Measurements from ENCODE around the gene DAZAP1. TPM values are rescaled to one million over a fixed set of nuclear protein-coding genes. Genes with fewer than 3 reads are reported as not detected.

Gene DAZAP1
- total RNA-seq, 4 donors from 2014 or later = 34.4 to 77.3 (median 67.7) TPM

GRCh38 chr19:1483131-1483978, 76.0 kb downstream of the DAZAP1 start:
- intact Hi-C loops (cut with DNase I) = no loop called here
- no peak overlapping the region for H3K27ac ChIP-seq
- no peak for DNase-seq
- no peaks in the 10 kb centered on the region for H3K36me3 ChIP-seq
- H3K27me3 ChIP-seq = no peaks in the 10 kb centered on the region
- H3K9me3 ChIP-seq = no peaks in the 10 kb centered on the region
- WGBS, 2 donors = 91 to 94% methylated on average over 44 to 50 of the region's 77 CpGs
- H3K4me3 ChIP-seq (replicated peaks in 1 of 3) = no peak overlapping the region
- no peak for TF ChIP-seq POLR2A (IDR thresholded peaks at IDR 0.05)
- TF ChIP-seq CTCF (IDR thresholded peaks at IDR 0.05) = no peak
- H3K4me1 ChIP-seq = peaks cover under 1 to 3% of the 10 kb centered on the region in 2 donors

- 94 to 95% methylated on average over 9 of the region's 23 CpGs for WGBS, 2 donors
- Histone ChIP-seq H3K36me3 (no peaks in the 10 kb centered on the region), H3K27ac (no peak overlapping the region), H3K4me1 (peaks cover 0 to 3% of the 10 kb centered on the region in 2 donors), H3K4me3 (replicated peaks in 1 of 3) (no peak overlapping the region), H3K27me3 (no peaks in the 10 kb centered on the region), H3K9me3 (no peaks in the 10 kb centered on the region)
- intact Hi-C loops (cut with DNase I) = no loop called here
- DNase-seq = no peak
- TF ChIP-seq CTCF (IDR thresholded peaks at IDR 0.05) (no peak), POLR2A (IDR thresholded peaks at IDR 0.05) (no peak)
Observed at GRCh38 chr19:1483979-1484428, 76.6 kb downstream of the DAZAP1 start.

Other genes starting within 250 kb of the DAZAP1 start
- 10 to 100 TPM; 22.8 to 69.0 (median 25.5) TPM for gene SBNO2, start 233.3 kb upstream of the DAZAP1 start, total RNA-seq
- gene STK11, start 201.8 kb upstream of the DAZAP1 start, total RNA-seq = 10 to 100 TPM; 60.2 to 83.4 (median 71.1) TPM
- 1 to 10 TPM in 3 of 4 donors, under 1 TPM in 1; 0.73 to 3.2 (median 1.5) TPM for gene CBARP, start 169.6 kb upstream of the DAZAP1 start, total RNA-seq
- 100 to 1,000 TPM in 1 of 4 donors, 10 to 100 TPM in 3; 39.2 to 182 (median 83.0) TPM for gene ATP5F1D, start 165.8 kb upstream of the DAZAP1 start, total RNA-seq
- 10 to 100 TPM; 16.2 to 89.2 (median 17.9) TPM for gene MIDN, start 159.0 kb upstream of the DAZAP1 start, total RNA-seq
- gene CIRBP, start 138.3 kb upstream of the DAZAP1 start, total RNA-seq = 1,000 to 10,000 TPM in 2 of 4 donors, 100 to 1,000 TPM in 2; 679 to 1,194 (median 893) TPM
- 100 to 1,000 TPM in 1 of 4 donors, 10 to 100 TPM in 3; 50.8 to 114 (median 64.6) TPM for gene FAM174C, start 132.1 kb upstream of the DAZAP1 start, total RNA-seq
- not detected for gene EFNA2, start 121.7 kb upstream of the DAZAP1 start, total RNA-seq
- gene NDUFS7, start 23.7 kb upstream of the DAZAP1 start, total RNA-seq = 100 to 1,000 TPM in 2 of 4 donors, 10 to 100 TPM in 2; 75.2 to 185 (median 108) TPM
- gene GAMT, start 6.0 kb upstream of the DAZAP1 start, total RNA-seq = 10 to 100 TPM; 22.2 to 39.5 (median 29.1) TPM
- gene RPS15, start 30.8 kb downstream of the DAZAP1 start, total RNA-seq = 1,000 to 10,000 TPM; 1,760 to 2,977 (median 2,488) TPM
- under 1 TPM in 3 of 4 donors, not detected in 1; under 0.01 to 0.20 (median 0.08) TPM for gene APC2, start 42.5 kb downstream of the DAZAP1 start, total RNA-seq
- 10 to 100 TPM; 47.0 to 64.9 (median 56.5) TPM for gene C19orf25, start 71.6 kb downstream of the DAZAP1 start, total RNA-seq
- gene PCSK4, start 82.8 kb downstream of the DAZAP1 start, total RNA-seq = 10 to 100 TPM in 1 of 4 donors, 1 to 10 TPM in 3; 2.8 to 10.4 (median 6.3) TPM
- 1 to 10 TPM; 4.2 to 8.5 (median 5.9) TPM for gene REEP6, start 83.6 kb downstream of the DAZAP1 start, total RNA-seq
- gene ADAMTSL5, start 105.4 kb downstream of the DAZAP1 start, total RNA-seq = 1 to 10 TPM in 2 of 4 donors, under 1 TPM in 2; 0.27 to 5.1 (median 2.5) TPM
- not detected for gene PLK5, start 116.5 kb downstream of the DAZAP1 start, total RNA-seq
- gene MEX3D, start 160.7 kb downstream of the DAZAP1 start, total RNA-seq = 10 to 100 TPM; 18.4 to 31.8 (median 26.4) TPM
- gene MBD3, start 185.3 kb downstream of the DAZAP1 start, total RNA-seq = 100 to 1,000 TPM in 3 of 4 donors, 10 to 100 TPM in 1; 58.2 to 149 (median 115) TPM
- gene UQCR11, start 197.9 kb downstream of the DAZAP1 start, total RNA-seq = 100 to 1,000 TPM in 1 of 4 donors, 10 to 100 TPM in 3; 52.0 to 154 (median 61.9) TPM
- 10 to 100 TPM; 28.6 to 70.6 (median 43.8) TPM for gene TCF3, start 245.0 kb downstream of the DAZAP1 start, total RNA-seq